ENCODE results near the gene SAMD7. TPM values are rescaled to one million over a fixed set of nuclear protein-coding genes. Genes with fewer than 3 reads are reported as not detected.

Gene SAMD7
- total RNA-seq, 4 donors from 2014 or later, result not detected

DNA sequence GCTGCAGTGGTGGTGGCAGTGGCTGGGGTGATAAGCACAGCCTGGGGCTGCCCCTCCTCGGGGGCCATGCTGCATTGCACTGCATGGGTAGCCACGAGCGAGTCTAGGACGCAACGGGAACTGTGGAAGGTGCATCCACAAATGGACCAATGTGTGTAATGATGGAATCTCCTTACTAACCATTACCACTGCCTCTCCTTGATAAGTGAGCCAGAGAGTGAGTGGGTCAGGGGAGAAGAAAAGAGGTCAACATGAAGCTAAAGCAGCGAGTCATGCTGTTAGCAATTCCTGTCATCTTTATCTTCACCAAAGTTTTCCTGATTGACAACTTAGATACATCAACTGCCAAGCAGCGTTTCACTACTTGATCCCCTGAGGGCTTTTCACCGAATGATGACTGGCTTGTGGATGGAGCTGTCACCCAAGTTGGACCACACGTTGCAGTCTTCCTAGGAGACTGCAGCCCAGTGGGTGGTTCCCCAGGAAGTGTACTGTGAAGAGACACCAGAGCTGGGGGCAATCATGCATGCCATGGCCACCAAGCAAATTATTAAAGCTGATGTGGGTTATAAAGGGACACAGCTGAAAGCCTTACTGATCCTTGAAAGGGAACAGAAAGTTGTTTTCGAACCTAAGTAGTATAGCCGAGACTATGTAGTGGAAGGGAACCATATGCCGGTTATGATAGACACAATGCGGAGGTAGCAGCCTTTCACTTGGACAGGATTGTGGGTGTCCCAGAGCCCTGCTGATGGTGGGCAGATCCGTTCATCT, 20.6 kb downstream of the SAMD7 start:
- no peak for TF ChIP-seq POLR2A (IDR thresholded peaks at IDR 0.05)
- TF ChIP-seq, protein P1, sequence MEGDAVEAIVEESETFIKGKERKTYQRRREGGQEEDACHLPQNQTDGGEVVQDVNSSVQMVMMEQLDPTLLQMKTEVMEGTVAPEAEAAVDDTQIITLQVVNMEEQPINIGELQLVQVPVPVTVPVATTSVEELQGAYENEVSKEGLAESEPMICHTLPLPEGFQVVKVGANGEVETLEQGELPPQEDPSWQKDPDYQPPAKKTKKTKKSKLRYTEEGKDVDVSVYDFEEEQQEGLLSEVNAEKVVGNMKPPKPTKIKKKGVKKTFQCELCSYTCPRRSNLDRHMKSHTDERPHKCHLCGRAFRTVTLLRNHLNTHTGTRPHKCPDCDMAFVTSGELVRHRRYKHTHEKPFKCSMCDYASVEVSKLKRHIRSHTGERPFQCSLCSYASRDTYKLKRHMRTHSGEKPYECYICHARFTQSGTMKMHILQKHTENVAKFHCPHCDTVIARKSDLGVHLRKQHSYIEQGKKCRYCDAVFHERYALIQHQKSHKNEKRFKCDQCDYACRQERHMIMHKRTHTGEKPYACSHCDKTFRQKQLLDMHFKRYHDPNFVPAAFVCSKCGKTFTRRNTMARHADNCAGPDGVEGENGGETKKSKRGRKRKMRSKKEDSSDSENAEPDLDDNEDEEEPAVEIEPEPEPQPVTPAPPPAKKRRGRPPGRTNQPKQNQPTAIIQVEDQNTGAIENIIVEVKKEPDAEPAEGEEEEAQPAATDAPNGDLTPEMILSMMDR (IDR thresholded peaks at IDR 0.05), result no peak
- H3K4me3 ChIP-seq (ENCODE audit: low read depth, poor library complexity, severe bottlenecking), result no peak overlapping the region
- intact Hi-C loops (cut with DNase I; ENCODE audit: low total_unique reads), result no loop called here
- 74 to 77% methylated on average over 14 of the region's 14 CpGs for WGBS, 2 donors
- no peak for DNase-seq (ENCODE audit: low spot score in 2 of 2)

GRCh38 chr3:169939320-169939719, 27.9 kb downstream of the SAMD7 start:
- TF ChIP-seq, protein P1 (IDR thresholded peaks at IDR 0.05), result no peak
- TF ChIP-seq POLR2A (IDR thresholded peaks at IDR 0.05), result no peak
- DNase-seq (ENCODE audit: low spot score in 2 of 2), result no peak
- 50 to 67% methylated on average over 1 of the region's 1 CpG for WGBS, 2 donors
- intact Hi-C loops (cut with DNase I; ENCODE audit: low total_unique reads), result no loop called here
- no peak overlapping the region for H3K4me3 ChIP-seq (ENCODE audit: low read depth, poor library complexity, severe bottlenecking)

- no peak overlapping the region for H3K4me3 ChIP-seq (ENCODE audit: low read depth, poor library complexity, severe bottlenecking)
- no peak for DNase-seq (ENCODE audit: low spot score in 2 of 2)
- 76 to 81% methylated on average over 5 of the region's 5 CpGs for WGBS, 2 donors
- TF ChIP-seq POLR2A (IDR thresholded peaks at IDR 0.05), result no peak
- TF ChIP-seq, protein P1 (IDR thresholded peaks at IDR 0.05), result no peak
- intact Hi-C loops (cut with DNase I; ENCODE audit: low total_unique reads), result no loop called here
Observed at GRCh38 chr3:169939751-169940150, 28.4 kb downstream of the SAMD7 start.

DNA sequence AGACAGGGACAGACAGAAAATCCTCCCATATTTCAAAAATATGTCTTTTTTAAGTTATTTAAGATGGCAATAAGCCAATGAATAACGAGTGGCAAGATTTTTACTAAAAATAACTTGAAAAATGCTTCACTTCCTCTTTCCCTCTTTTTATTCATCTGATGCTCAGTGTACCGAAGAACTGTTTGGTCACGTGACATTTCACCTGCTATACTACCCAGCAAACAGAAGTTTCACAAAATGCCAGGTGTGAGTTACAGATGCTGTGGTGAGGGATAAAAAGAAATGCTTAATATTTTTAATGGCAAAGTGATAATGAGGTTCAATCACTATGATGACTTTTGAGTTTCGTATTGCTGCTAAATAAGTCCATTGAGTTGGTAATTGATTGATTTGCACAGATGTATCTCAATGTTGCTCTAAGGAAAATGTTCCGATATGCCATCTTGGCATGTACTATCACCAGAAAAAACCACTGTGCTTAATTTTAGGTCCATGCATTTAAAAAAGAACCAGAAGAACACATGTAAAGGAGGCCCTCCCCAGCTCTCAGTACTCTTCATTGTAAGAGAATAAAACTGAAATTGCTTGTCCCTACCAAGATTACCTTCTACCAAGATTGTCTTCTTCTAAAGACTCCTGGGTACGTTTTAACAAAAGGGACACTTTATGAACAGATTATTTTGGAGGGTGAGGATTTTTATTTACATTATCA, 29.3 kb downstream of the SAMD7 start:
- TF ChIP-seq, protein P1 (IDR thresholded peaks at IDR 0.05), result no peak
- WGBS, 2 donors, result 55 to 66% methylated on average over 6 of the region's 6 CpGs
- DNase-seq (ENCODE audit: low spot score in 2 of 2), result no peak
- H3K4me3 ChIP-seq (ENCODE audit: low read depth, poor library complexity, severe bottlenecking), result no peak overlapping the region
- intact Hi-C loops (cut with DNase I; ENCODE audit: low total_unique reads), result no loop called here

DNA sequence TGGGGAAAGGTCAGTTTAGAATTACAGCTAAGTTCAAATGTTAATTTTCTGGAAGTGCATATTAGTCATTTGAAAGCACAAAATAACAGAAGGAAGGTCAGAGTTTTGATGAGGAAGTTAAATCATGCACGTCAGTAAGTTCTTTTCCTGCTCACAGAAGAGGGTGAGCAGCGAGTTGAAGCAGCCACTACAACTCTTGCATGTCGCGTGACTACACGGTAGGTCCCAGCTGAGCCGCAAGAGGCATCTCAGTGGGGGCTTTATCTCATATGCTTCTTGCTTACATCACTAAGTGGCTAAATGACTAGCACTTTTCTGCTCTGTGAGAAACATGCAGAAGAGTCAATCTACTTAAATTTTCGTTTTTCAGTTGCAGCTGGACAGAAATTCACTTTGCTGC, 33.9 kb downstream of the SAMD7 start:
- no peak overlapping the region for H3K4me3 ChIP-seq (ENCODE audit: low read depth, poor library complexity, severe bottlenecking)
- no peak for TF ChIP-seq POLR2A (IDR thresholded peaks at IDR 0.05)
- TF ChIP-seq, protein P1 (IDR thresholded peaks at IDR 0.05), result no peak
- peak in 1 of 2 donors; percentile 43 for DNase-seq (ENCODE audit: low spot score in 2 of 2)
- WGBS, 2 donors, result 51 to 60% methylated on average over 7 of the region's 7 CpGs
- intact Hi-C loops (cut with DNase I; ENCODE audit: low total_unique reads), result no loop called here
